ENCODE results near the gene AHI1. TPM values are rescaled to one million over a fixed set of nuclear protein-coding genes. Genes with fewer than 3 reads are reported as not detected.

Gene AHI1
- polyA plus RNA-seq, 1 donor (not counting 4 experiments of a cell fraction or from before 2014, with no cell fraction given) = 7.0 TPM

DNA sequence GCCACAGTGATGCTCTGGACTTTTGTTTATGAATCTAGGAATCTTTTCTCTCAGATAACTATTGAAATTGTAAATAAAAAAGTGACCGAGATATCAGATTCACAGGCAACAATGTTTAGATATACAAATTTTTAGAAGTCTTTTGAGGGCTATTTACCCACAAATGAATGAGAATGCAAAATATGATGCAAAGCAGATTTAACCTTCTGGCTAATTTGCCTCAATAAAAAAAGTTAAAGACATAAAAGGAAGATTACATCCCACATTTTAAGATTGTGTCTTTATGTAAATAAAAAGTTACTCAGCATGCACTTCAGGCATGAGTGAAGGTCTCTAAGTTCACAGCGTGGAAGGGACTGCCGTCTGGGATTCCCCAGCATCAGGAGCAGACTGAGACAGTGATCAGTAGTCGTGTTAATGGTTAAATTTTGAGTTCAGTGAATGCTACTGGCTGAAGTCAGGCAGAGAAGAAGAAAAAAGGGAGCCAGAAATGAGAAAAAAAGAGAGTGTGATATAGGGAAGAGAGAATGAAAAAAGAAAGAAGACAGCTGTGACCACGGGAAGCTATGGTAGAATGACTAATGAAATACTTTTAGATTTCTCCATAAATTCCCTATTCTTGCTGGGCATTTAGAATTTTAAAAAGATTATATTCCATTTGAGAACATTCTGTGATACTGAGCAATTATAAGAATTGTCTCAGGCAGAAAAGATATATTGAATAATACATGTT lies 222.8 kb downstream of the AHI1 start:
- dilution Hi-C loops (cut with MboI; ENCODE audit: extremely low pct_ligation_motif_present, low sequenced_read_pairs) = no loop called here
- no peaks in the 10 kb centered on the region for H3K9me3 ChIP-seq (ENCODE audit: control insufficient read depth, low read depth, low read length)
- TF ChIP-seq EZH2 (IDR thresholded peaks at IDR 0.05; ENCODE audit: low read length) = no peak
- TF ChIP-seq, protein P1, sequence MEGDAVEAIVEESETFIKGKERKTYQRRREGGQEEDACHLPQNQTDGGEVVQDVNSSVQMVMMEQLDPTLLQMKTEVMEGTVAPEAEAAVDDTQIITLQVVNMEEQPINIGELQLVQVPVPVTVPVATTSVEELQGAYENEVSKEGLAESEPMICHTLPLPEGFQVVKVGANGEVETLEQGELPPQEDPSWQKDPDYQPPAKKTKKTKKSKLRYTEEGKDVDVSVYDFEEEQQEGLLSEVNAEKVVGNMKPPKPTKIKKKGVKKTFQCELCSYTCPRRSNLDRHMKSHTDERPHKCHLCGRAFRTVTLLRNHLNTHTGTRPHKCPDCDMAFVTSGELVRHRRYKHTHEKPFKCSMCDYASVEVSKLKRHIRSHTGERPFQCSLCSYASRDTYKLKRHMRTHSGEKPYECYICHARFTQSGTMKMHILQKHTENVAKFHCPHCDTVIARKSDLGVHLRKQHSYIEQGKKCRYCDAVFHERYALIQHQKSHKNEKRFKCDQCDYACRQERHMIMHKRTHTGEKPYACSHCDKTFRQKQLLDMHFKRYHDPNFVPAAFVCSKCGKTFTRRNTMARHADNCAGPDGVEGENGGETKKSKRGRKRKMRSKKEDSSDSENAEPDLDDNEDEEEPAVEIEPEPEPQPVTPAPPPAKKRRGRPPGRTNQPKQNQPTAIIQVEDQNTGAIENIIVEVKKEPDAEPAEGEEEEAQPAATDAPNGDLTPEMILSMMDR (optimal IDR thresholded peaks at IDR 0.05 in 1 of 3, IDR thresholded peaks at IDR 0.05 in 1 of 3, conservative IDR thresholded peaks at IDR 0.05 in 1 of 3; ENCODE audit: extremely low read depth in 1 of 3, insufficient read depth in 2 of 3, low read length in 3 of 3) = no peak
- H3K79me2 ChIP-seq (ENCODE audit: control insufficient read depth, insufficient read depth, low read length) = no peaks in the 10 kb centered on the region
- DNase-seq (ENCODE audit: low read depth, low spot score) (no peak), FAIRE-seq (no peak)
- H3K27ac ChIP-seq (ENCODE audit: control insufficient read depth, insufficient read depth, low read length) = no peak overlapping the region
- no peaks in the 10 kb centered on the region for H3K27me3 ChIP-seq (ENCODE audit: control insufficient read depth, extremely low read depth, insufficient read depth, low read length)
- no peak overlapping the region for H2AFZ ChIP-seq (ENCODE audit: control insufficient read depth, low read length)
- no peaks in the 10 kb centered on the region for H3K9me1 ChIP-seq (ENCODE audit: control insufficient read depth, extremely low read depth, insufficient read depth, low read length)
- H3K4me3 ChIP-seq (ENCODE audit: control insufficient read depth in 2 of 3, extremely low read depth in 1 of 3, insufficient read depth in 2 of 3, low read depth in 1 of 3, low read length in 3 of 3) = no peak overlapping the region
- no peaks in the 10 kb centered on the region for H4K20me1 ChIP-seq (ENCODE audit: control insufficient read depth, extremely low read depth, insufficient read depth, low read length)
- H3K4me2 ChIP-seq (ENCODE audit: control insufficient read depth, extremely low read depth, insufficient read depth, low read depth, low read length) = no peak overlapping the region
- H3K4me1 ChIP-seq (ENCODE audit: control insufficient read depth, extremely low read depth, insufficient read depth, low read length) = peaks cover 4% of the 10 kb centered on the region
- no peaks in the 10 kb centered on the region for H3K36me3 ChIP-seq (ENCODE audit: control insufficient read depth in 2 of 2, extremely low read depth in 1 of 2, insufficient read depth in 2 of 2, low read length in 2 of 2)
- H3K9ac ChIP-seq (ENCODE audit: control insufficient read depth, extremely low read depth, insufficient read depth, low read length) = no peak overlapping the region

DNA sequence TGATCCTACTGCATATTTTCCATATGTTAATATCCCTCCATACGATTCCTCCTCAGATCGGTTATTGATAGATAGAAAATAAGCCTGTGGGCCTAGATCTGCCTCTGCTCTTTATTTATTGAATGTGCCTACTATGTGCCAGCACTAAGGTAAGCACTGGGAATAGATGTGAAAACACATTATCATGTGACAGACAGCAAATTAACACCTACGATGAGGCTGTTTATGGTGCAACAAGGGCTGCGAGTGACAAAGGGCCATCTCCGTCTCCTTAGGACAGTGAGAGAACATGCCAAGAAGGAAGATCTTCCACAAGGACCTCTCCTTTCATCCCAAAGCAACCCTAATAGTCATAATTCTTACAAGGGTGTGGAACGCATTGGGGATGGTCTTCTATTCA lies 225.9 kb downstream of the AHI1 start:
- no peak overlapping the region for H3K4me2 ChIP-seq (ENCODE audit: control insufficient read depth, extremely low read depth, insufficient read depth, low read depth, low read length)
- no peak for FAIRE-seq
- peaks cover 4% of the 10 kb centered on the region for H3K4me1 ChIP-seq (ENCODE audit: control insufficient read depth, extremely low read depth, insufficient read depth, low read length)
- H3K36me3 ChIP-seq (ENCODE audit: control insufficient read depth in 2 of 2, extremely low read depth in 1 of 2, insufficient read depth in 2 of 2, low read length in 2 of 2) = no peaks in the 10 kb centered on the region
- H3K4me3 ChIP-seq (ENCODE audit: control insufficient read depth in 2 of 3, extremely low read depth in 1 of 3, insufficient read depth in 2 of 3, low read depth in 1 of 3, low read length in 3 of 3) = no peak overlapping the region
- no peaks in the 10 kb centered on the region for H3K27me3 ChIP-seq (ENCODE audit: control insufficient read depth, extremely low read depth, insufficient read depth, low read length)
- no peak overlapping the region for H2AFZ ChIP-seq (ENCODE audit: control insufficient read depth, low read length)
- dilution Hi-C loops (cut with MboI; ENCODE audit: extremely low pct_ligation_motif_present, low sequenced_read_pairs) = no loop called here
- no peak overlapping the region for H3K9ac ChIP-seq (ENCODE audit: control insufficient read depth, extremely low read depth, insufficient read depth, low read length)
- no peak for TF ChIP-seq EZH2 (IDR thresholded peaks at IDR 0.05; ENCODE audit: low read length)
- TF ChIP-seq, protein P1 (optimal IDR thresholded peaks at IDR 0.05 in 1 of 3, IDR thresholded peaks at IDR 0.05 in 1 of 3, conservative IDR thresholded peaks at IDR 0.05 in 1 of 3; ENCODE audit: extremely low read depth in 1 of 3, insufficient read depth in 2 of 3, low read length in 3 of 3) = no peak
- no peaks in the 10 kb centered on the region for H3K9me3 ChIP-seq (ENCODE audit: control insufficient read depth, low read depth, low read length)
- DNase-seq (ENCODE audit: low read depth, low spot score) = no peak
- H4K20me1 ChIP-seq (ENCODE audit: control insufficient read depth, extremely low read depth, insufficient read depth, low read length) = no peaks in the 10 kb centered on the region
- H3K27ac ChIP-seq (ENCODE audit: control insufficient read depth, insufficient read depth, low read length) = no peak overlapping the region
- no peaks in the 10 kb centered on the region for H3K9me1 ChIP-seq (ENCODE audit: control insufficient read depth, extremely low read depth, insufficient read depth, low read length)
- no peaks in the 10 kb centered on the region for H3K79me2 ChIP-seq (ENCODE audit: control insufficient read depth, insufficient read depth, low read length)

Measured in keratinocyte (primary cell).